HPDE6-E6E7 (cell line): ENCODE measurements around the gene ENO2.
A peak's percentile ranks its signal among the peaks of the same experiment; 100 is the strongest.

Experiments used
- DNase-seq: peaks from one replicate; pipeline ENCODE4 v3.0.0; 2011; ENCODE audit warnings: missing footprints; ENCODE audit errors: extremely low spot score

Gene ENO2

GRCh38 chr12:6960593-6961277 lies 46.4 kb downstream of the ENO2 start:
- DNase-seq = no peak

DNA sequence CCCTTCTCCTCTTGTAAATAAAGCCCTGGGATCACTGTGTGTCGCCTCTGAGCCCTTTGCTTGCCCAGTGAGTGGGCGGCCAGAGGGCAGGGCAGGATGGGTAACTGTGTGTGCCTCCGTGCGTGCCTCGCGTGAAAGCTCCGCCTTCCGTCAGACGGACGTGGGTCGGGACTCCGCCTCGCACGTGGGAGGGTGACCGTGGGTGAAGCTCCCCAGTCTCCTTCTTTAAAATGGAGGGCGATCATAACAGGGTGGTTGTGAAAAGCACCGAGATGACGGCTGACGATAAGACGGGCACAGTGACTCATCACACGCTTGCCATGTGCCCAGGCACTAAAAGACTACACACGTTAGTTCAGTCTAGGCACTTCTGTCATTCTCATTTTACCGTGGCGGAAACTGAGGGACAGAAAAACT lies 46.9 kb downstream of the ENO2 start:
- peak; percentile 60 for DNase-seq

- DNase-seq = peak; percentile 49
These were observed 47.4 kb downstream of the ENO2 start for GRCh38 chr12:6961695-6962284.

DNA sequence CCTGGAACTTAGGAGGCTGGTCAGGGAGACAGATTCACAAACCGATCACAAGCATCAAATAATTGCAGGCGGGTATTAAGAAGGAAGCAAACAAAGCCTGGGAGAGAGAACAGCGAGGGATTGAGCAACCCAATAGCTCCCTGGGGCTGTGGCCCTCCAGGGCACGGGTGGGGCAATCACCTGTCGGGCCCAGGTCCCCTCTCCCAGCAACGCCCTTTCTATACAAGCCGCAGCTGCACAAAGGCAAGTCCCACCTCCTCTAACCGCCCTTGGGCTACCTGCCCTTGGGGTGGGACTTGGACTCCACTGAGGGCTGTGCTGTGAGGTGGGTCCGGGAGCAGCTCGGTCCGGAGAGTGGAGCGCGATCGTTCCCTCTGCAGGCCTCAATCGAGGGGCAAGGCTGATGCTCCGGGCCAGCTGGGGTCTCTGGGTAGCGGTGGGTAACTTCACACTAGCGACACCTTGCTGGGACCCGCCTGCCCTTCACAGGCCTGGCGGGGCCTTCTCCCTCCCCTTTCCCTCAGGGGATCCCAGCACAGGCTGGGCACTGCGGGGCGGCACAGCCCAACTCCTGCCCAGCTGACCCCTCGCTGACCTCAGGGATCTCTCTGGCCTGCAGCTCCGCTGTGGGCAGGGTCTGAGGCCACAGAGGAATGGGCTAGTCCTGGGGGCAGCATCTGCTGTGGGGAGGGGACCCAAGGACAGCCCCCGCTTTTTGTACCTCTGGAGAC lies 48.1 kb downstream of the ENO2 start:
- DNase-seq = no peak

DNA sequence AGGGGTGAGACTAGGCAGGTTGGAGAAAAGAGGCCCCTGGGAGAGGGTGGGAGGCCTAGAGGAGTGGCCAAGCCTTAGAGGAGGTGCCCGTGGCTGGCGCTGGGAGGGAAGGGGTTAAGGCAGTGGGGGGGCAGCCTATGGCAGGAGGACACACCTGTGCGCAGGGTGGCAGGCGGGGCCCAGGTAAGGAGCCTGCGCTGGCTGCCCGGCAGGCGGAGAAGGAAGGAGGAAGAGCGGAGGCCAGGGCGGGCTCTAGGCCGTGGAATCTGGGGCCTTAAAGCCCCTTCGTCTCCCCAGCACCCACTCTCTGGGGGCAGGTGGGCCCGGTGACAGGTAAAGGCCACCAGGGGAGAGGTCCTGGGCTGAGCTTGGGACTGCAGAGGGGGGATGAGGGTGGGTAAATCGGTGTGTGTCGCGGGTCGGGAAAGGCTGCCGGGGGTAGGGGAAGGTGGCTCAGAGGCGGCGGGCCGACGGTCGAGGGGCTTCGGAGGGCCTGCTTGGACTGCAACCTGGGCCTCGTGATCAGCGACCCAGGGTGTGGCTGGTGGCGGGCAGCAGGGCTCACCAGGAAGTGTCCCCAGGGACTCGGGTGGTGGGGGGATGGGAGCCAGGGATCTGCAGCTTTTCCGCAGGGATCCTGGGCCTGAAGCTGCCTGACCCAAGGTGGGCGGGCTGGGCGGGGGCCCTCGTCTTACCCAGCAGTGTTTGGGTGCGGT lies 48.8 kb downstream of the ENO2 start:
- peak; percentile 92 for DNase-seq

GRCh38 chr12:6963791-6964413 lies 49.5 kb downstream of the ENO2 start:
- no peak for DNase-seq

DNA sequence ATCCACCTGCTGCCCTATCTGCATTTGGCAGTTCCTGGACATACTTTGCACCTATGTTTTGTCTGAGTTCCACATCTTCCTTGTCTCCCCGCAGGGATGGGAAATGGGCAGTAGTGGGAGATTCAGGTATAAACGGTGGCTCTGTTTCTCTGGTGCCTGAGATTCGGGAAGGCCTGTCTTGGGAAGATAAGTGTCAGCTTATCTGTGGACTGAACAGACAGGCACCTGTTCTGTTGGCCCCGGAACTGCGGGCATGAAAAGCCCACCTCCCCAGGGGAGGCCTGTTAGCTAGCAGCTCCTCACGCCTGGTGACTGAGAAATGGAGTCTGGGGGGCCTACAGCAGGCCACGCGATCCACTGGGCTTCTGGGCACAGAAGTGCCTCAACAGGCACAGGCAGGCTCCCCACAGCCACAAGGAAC lies 50.2 kb downstream of the ENO2 start:
- DNase-seq = no peak

DNA sequence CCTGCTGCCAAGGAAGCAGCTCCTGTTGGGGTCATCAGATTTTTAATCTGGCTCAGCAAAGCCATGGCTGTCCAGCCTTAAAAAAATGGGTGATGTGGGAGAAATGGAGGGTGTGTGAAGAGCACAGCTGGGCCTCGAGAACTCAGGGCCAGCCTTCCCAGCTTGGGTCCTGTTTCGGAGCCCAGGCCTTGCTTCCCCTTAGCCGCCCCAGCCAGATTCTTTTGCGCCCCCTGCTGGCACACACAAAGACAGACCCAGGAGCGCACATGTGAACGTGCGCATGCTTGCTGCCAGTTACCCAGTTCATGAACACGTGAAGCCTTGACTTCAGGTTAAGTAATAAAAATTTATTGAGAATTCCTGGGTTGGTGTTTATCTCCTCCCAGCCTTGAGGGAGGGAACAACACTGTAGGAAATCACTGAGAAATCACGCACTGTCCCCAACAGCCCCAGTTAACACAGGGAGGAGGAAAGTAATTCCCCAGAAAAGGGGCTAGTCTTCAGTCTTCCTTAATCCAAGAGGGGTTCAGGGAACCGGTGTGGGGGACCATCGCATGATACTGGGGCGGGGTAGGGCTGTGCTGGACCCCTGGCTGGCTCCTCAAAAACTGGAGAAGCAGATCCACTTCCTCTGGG lies 50.8 kb downstream of the ENO2 start:
- peak; percentile 72 for DNase-seq

DNA sequence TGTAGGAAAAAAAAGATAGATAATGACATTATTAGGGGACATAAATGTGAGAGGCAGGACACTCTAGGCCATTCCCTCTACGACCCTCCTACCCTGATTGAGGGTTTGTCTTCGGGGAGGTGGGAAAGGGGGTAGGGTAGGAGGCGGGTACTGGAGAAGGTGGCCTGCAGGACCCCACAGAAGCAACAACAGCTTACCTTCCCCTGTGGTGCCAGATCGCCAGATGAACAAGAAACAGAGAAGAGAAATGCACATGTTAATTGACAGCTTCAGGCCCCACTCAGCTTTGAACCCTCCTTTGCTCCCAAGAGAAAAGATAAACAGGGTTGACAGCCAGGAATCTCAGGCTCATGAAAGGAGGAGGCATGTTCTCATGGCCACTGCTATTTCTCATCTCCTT lies 51.3 kb downstream of the ENO2 start:
- no peak for DNase-seq

DNA sequence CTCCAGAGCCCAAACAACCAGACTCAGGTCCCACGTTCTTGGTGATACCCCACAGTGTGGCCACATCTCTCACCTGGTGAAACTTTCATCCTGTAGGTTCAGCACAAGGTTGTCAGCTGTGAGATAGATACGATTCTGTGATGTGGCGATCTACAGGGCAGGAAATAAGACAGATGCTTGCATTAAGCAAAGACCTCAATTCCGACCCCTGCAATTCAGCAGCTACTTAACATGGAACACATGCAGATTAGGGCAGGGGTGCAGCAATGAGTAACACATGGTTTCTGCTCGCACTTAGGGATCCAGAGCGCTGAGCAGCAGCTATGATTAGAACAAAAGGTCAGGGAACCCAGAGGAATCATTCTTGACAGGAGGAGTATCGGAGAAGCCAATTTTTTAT lies 52.0 kb downstream of the ENO2 start:
- DNase-seq = no peak

DNA sequence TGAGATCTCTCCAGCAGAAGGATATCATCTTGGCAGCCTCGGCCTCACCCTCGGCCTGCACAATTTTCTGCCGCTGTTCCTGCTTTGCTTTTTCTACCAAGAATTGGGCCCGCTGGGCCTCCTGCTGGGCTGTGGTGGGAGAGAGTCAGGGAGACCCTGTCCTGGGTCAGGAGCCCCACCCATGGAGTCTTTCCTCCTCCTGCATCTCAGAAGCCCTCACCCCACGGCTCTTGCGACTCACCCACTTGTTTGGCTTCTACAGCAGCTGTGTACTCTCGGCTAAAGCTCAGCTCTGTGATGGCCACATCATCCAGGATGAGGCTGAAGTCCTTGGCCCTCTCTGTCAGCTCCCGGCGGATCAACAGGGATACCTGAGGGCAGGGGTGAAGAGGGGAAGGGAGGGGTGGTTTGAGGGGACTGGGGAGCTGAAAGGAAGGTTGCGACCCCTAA lies 53.3 kb downstream of the ENO2 start:
- no peak for DNase-seq

GRCh38 chr12:6968426-6968825 lies 54.0 kb downstream of the ENO2 start:
- no peak for DNase-seq

DNA sequence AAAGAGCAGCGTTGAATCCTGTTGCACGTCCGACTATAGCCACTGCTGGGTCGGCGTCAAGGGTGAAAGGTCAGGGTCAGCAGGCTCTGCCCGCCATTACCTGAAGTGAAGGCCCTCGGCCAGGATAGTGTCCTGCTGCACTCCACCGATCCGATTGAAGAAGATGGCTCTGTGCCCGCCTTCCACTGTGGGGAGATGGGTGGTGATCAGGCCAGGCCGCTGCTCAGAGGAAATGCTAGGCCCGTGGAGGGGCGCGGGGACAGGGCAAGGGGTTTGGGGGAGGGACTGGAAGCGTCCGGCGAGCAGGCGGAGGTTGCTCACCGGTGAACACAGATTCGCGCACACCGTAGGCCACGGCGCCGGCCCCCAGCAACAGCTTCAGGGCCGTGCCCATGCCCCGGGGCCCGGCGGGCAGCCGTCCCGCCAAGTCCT lies 55.7 kb downstream of the ENO2 start:
- no peak for DNase-seq
